HT-29 (cell line): Measurements from ENCODE around the gene ZNF514. TPM values are rescaled to one million over a fixed set of nuclear protein-coding genes. Genes with fewer than 3 reads are reported as not detected.
A peak's percentile ranks its signal among the peaks of the same experiment; 100 is the strongest.
"Not testable (repeated sequence)": the region's sequence is repeated elsewhere in the genome, so short reads cannot be mapped to it uniquely, and the experiment has no call there.

ENCODE experiments used
- DNase-seq: peaks from one replicate; pipeline ENCODE4 v3.0.0-alpha.2; 2015; ENCODE audit warnings: low spot score
- total RNA-seq: library from RNA; depleted of rRNA; stranded (reverse); fragments of >200 nt; shearing (Covaris generic); gene quantifications from 2 replicates; pipeline ENCODE4 v1.2.3, GENCODE V29; 2014; rRNA removed

The ZNF514 gene
- total RNA-seq, 1 experiment from 2014 or later, result 5.6 TPM

GRCh38 chr2:95138702-95139101 is 20.9 kb downstream of the ZNF514 start:
- no peak for DNase-seq

GRCh38 chr2:95122197-95122551 is 37.5 kb downstream of the ZNF514 start:
- no peak for DNase-seq

GRCh38 chr2:95121407-95122196 is 38.0 kb downstream of the ZNF514 start, which contains the start of gene MRPS5:
TSS of gene MRPS5 (minus strand) at chr2:95121808. CDS start at chr2:95121791, 17 bp downstream.
- peak; percentile 76 for DNase-seq

- peak; percentile 31 for DNase-seq
Measured at GRCh38 chr2:95121093-95121406, 38.6 kb downstream of the ZNF514 start.

GRCh38 chr2:95115418-95115817 is 44.2 kb downstream of the ZNF514 start:
- peak; percentile 78 for DNase-seq

GRCh38 chr2:95113464-95113863 is 46.2 kb downstream of the ZNF514 start:
- no peak for DNase-seq

GRCh38 chr2:95110395-95110794 is 49.3 kb downstream of the ZNF514 start:
- DNase-seq, result no peak

- DNase-seq, result no peak
Measured at GRCh38 chr2:95109260-95109659, 50.4 kb downstream of the ZNF514 start.

GRCh38 chr2:95106081-95106480 is 53.6 kb downstream of the ZNF514 start:
- DNase-seq, result no peak

- DNase-seq, result no peak
Measured at GRCh38 chr2:95104606-95105005, 55.0 kb downstream of the ZNF514 start.

- DNase-seq, result no peak
Measured at GRCh38 chr2:95099910-95100309, 59.7 kb downstream of the ZNF514 start.

GRCh38 chr2:95098273-95098672 is 61.4 kb downstream of the ZNF514 start:
- not testable (repeated sequence) for DNase-seq

Other genes with a start within 250 kb of the ZNF514 start
- not detected in 2 replicates for gene MAL, start 134.1 kb downstream of the ZNF514 start, total RNA-seq
- 103 and 109 TPM in 2 replicates for gene MRPS5, start 38.0 kb downstream of the ZNF514 start, total RNA-seq
- gene ZNF2, start 6.0 kb upstream of the ZNF514 start, total RNA-seq, result 0.69 and 0.70 TPM in 2 replicates
- gene ZNF892, start 47.7 kb upstream of the ZNF514 start, total RNA-seq, result not detected in 2 replicates
- 72.2 and 75.5 TPM in 2 replicates for gene PROM2, start 114.6 kb upstream of the ZNF514 start, total RNA-seq
- 0.74 and 1.1 TPM in 2 replicates for gene KCNIP3, start 137.5 kb upstream of the ZNF514 start, total RNA-seq
- 20.8 and 26.2 TPM in 2 replicates for gene FAHD2A, start 242.9 kb upstream of the ZNF514 start, total RNA-seq